HepG2 (cell line): ENCODE measurements around the gene RRP8. TPM values are rescaled to one million over a fixed set of nuclear protein-coding genes. Genes with fewer than 3 reads are reported as not detected.

Experiments used
- ATAC-seq: fragments of 200-7000 bp; cut with Tn5 transposase; 3 replicates; pipeline ENCODE4 v1.9.1; 2020; ENCODE audit warnings: mild to moderate bottlenecking, moderate library complexity
- BruUV-seq: library from RNA; stranded (reverse); fragments of 400-500 nt; replicated peaks from 2 replicates; lab custom pipeline; 2021; lab: Mats Ljungman, UMichigan
- CTCF ChIA-PET: fragments of 300-600 bp; formaldehyde crosslinking; extraction: SDS; loops from one replicate; lab custom pipeline; 2021; ENCODE audit warnings: low total read pairs, inconsistent platforms, low intra/inter-chr PET ratio; lab: Yijun Ruan, JAX
- POLR2A ChIA-PET: fragments of 350-600 bp; sonication (Branson Sonifier 250); formaldehyde crosslinking; loops from one replicate; lab custom pipeline; 2020; ENCODE audit warnings: antibody characterized with exemption, inconsistent platforms; lab: Yijun Ruan, JAX
- DNase-seq: peaks from one replicate; pipeline ENCODE4 v3.0.0-alpha.2; 2015; ENCODE audit warnings: low spot score
- FAIRE-seq: peaks from 3 replicates; lab custom pipeline; 2011; peaks lifted over from hg19 to GRCh38; lab: Jason Lieb, UNC
- H2AFZ ChIP-seq: one replicate; pipeline ENCODE4 v1.6.1; 2011; ENCODE audit warnings: low read length, inconsistent platforms
- H3K27ac ChIP-seq: fragments of 300-600 bp; 3 replicates; pipeline ENCODE4 v1.8.0; 2011; ENCODE audit warnings: mixed run types, mild to moderate bottlenecking, mixed read lengths, low read length, inconsistent platforms; ENCODE audit not compliant: insufficient read depth; ENCODE audit errors: extremely low read length
- H3K27me3 ChIP-seq, 2 experiments: fragments of 200-600 bp in 1 of 2; 2 replicates in 1 of 2; 3 replicates in 1 of 2; pipeline versions ENCODE4 v1.6.0 to v1.8.0; 2011; ENCODE audit warnings: low read length in 2 of 2, mild to moderate bottlenecking in 2 of 2, moderate library complexity in 2 of 2, inconsistent platforms in 1 of 2; ENCODE audit not compliant: insufficient read depth in 2 of 2, control insufficient read depth in 1 of 2
- H3K36me3 ChIP-seq, 2 experiments: fragments of 200-600 bp in 1 of 2; replicated peaks in 1 of 2; 2 replicates in 1 of 2; 3 replicates in 1 of 2; pipeline versions ENCODE4 v1.5.1 to v1.8.0; 2011; ENCODE audit warnings: low read length in 2 of 2, inconsistent platforms in 1 of 2; ENCODE audit not compliant: insufficient read depth in 2 of 2, control insufficient read depth in 1 of 2
- H3K4me1 ChIP-seq: 2 replicates; pipeline ENCODE4 v1.5.1; 2012; ENCODE audit warnings: low read length, inconsistent platforms; ENCODE audit not compliant: insufficient read depth
- H3K4me2 ChIP-seq: 2 replicates; pipeline ENCODE4 v1.6.0; 2011; ENCODE audit warnings: low read depth, low read length, inconsistent platforms
- H3K4me3 ChIP-seq, 3 experiments: fragments of 200-600 bp in 1 of 3; sonication (generic), shearing (Covaris generic) in 1 of 3; replicated peaks in 1 of 3; 2 replicates each; pipeline ENCODE4 v1.5.1; 2011 to 2016; ENCODE audit warnings: low read length in 3 of 3, inconsistent platforms in 2 of 3, low read depth in 2 of 3, mild to moderate bottlenecking in 2 of 3, control low read depth in 1 of 3, mixed read lengths in 1 of 3; ENCODE audit not compliant: insufficient read depth in 1 of 3
- H3K79me2 ChIP-seq: one replicate; pipeline ENCODE4 v1.6.1; 2011; ENCODE audit warnings: low read length, inconsistent platforms; ENCODE audit not compliant: insufficient read depth
- H3K9ac ChIP-seq: 2 replicates; pipeline ENCODE4 v1.6.0; 2011; ENCODE audit warnings: mild to moderate bottlenecking, low read depth, low read length, inconsistent platforms; ENCODE audit not compliant: insufficient read depth
- H3K9me3 ChIP-seq: 2 replicates; pipeline ENCODE4 v1.5.1; 2012; ENCODE audit warnings: mild to moderate bottlenecking, low read length
- H4K20me1 ChIP-seq: 2 replicates; pipeline ENCODE4 v1.6.0; 2011; ENCODE audit warnings: inconsistent platforms, mild to moderate bottlenecking, low read length, moderate library complexity; ENCODE audit not compliant: insufficient read depth
- EP300 ChIP-seq, 3 experiments: sonication (generic) in 1 of 3; formaldehyde crosslinking in 1 of 3; IDR thresholded peaks; 2 replicates each; pipeline versions ENCODE4 v1.5.1 to v1.6.1; 2011 to 2020; ENCODE audit warnings: low read depth in 2 of 3, low read length in 2 of 3, borderline replicate concordance in 1 of 3, improper control_type of control experiment in 1 of 3, mild to moderate bottlenecking in 1 of 3, missing genetic modification reagents in 1 of 3, moderate library complexity in 1 of 3
- ESRRA ChIP-seq: sonication (generic); formaldehyde crosslinking; IDR thresholded peaks from 2 replicates; pipeline ENCODE4 v1.5.1; 2020; ENCODE audit warnings: mild to moderate bottlenecking, low read depth, missing genetic modification reagents
- XRCC5 ChIP-seq: fragments of 200-400 bp; formaldehyde crosslinking; optimal IDR thresholded peaks from 2 replicates; pipeline ENCODE3; 2017; ENCODE audit warnings: mild to moderate bottlenecking, low read length
- ZNF431 ChIP-seq: sonication (generic); formaldehyde crosslinking; IDR thresholded peaks from 2 replicates; pipeline ENCODE4 v1.9.0; 2022; ENCODE audit warnings: missing genetic modification reagents, low read depth, mild to moderate bottlenecking, borderline replicate concordance
- ZNF496 ChIP-seq: sonication (generic); formaldehyde crosslinking; IDR thresholded peaks from 2 replicates; pipeline ENCODE4 v1.8.1; 2023; ENCODE audit warnings: mild to moderate bottlenecking, moderate library complexity, missing genetic modification reagents; ENCODE audit not compliant: insufficient replicate concordance
- ZNF713 ChIP-seq: sonication (generic); formaldehyde crosslinking; IDR thresholded peaks from 2 replicates; pipeline ENCODE4 v1.4.0; 2020; ENCODE audit warnings: mild to moderate bottlenecking, missing genetic modification reagents
- ZSCAN21 ChIP-seq: sonication (generic); formaldehyde crosslinking; IDR thresholded peaks from 2 replicates; pipeline ENCODE4 v1.8.0; 2022; ENCODE audit warnings: mild to moderate bottlenecking, missing genetic modification reagents, moderate library complexity, borderline replicate concordance
- WGBS: methylation state at CpG from one replicate; pipeline ENCODE4 v1.1.6; 2017; ENCODE audit warnings: low lambda C conversion rate; 5-methylcytosine and 5-hydroxymethylcytosine counted together
- in situ Hi-C: cut with HindIII; loops from 2 replicates; pipeline ENCODE4 v1.10.0; 2017; ENCODE audit warnings: low pct_unique_long_range_greater_than_20kb; ENCODE audit not compliant: extremely low pct_ligation_motif_present
- intact Hi-C: fragments of 100-400 bp; cut with micrococcal nuclease; formaldehyde crosslinking; loops from one replicate; pipeline ENCODE4 v1.10.0; 2022; ENCODE audit not compliant: unreplicated experiment
- polyA plus RNA-seq, 8 experiments: library from polyadenylated mRNA; depleted of rRNA in 3 of 8; stranded (reverse) in 7 of 8; unstranded in 1 of 8; fragments of >200 nt; fragmentation: Illumina TruSeq in 4 of 8; extraction: Trizol in 4 of 8; gene quantifications; 2 replicates each; pipeline versions ENCODE4 v1.2.1 to v1.2.3, GENCODE V29; 2011 to 2016; ENCODE audit warnings: low read depth in 4 of 8, missing spikeins in 1 of 8, mixed read lengths in 1 of 8; ENCODE audit not compliant: insufficient read depth in 1 of 8
- total RNA-seq, 5 experiments: library from RNA; depleted of rRNA; stranded (reverse); fragments of >200 nt; fragmentation: Illumina TruSeq; extraction: Trizol; gene quantifications; 2 replicates each; pipeline ENCODE4 v1.2.3, GENCODE V29; 2016; ENCODE audit warnings: low read depth in 1 of 5

Gene RRP8
- total and polyA plus RNA-seq, 2 of the 13 experiments (the other 11 are each of a cell fraction or from before 2014, with no cell fraction given), result 7.2 to 21.6 TPM

GRCh38 chr11:6594142-6594768 lies 9.2 kb downstream of the RRP8 start (continued):
- no peak for TF ChIP-seq ZNF431 (CRISPR knock-in tag)
- TF ChIP-seq ZNF713, result no peak
- TF ChIP-seq ZNF496, result no peak
- no peak for TF ChIP-seq EP300 (IDR thresholded peaks at IDR 0.05; ENCODE audit: low read depth in 2 of 2, low read length in 2 of 2)
- TF ChIP-seq EP300 (CRISPR knock-in tag; IDR thresholded peaks at IDR 0.05; ENCODE audit: borderline replicate concordance), result no peak

DNA sequence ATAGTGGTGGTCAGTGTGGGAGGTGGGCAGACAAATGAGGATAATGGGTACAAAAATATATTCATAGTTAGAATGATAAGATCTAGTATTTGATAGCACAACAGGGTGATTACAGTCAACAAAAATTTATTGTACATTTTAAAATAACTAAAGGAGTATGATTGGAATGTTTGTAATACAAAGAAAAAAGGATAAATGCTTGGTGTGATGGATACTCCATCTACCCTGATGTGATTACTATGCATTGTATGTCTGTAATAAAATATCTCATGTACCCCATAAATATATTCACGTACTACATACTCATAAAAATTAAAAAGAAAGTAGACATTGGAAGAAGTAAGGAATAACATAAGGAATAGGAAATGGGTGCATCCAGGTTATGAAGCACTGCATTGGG lies 15.4 kb downstream of the RRP8 start:
- ChIA-PET POLR2A (no interaction called here), CTCF (no interaction called here)
- H3K9me3 ChIP-seq, result peaks cover 17% of the 10 kb centered on the region
- no peak overlapping the region for H3K4me2 ChIP-seq
- no peak overlapping the region for H2AFZ ChIP-seq
- ATAC-seq (no peak), FAIRE-seq (no peak), DNase-seq (no peak)
- intact Hi-C loops (no loop called here), in situ Hi-C loops (no loop called here)
- H3K4me3 ChIP-seq, result no peak overlapping the region
- no peak overlapping the region for H3K27ac ChIP-seq
- no peaks in the 10 kb centered on the region for H3K27me3 ChIP-seq
- H3K79me2 ChIP-seq, result no peaks in the 10 kb centered on the region
- H4K20me1 ChIP-seq, result no peaks in the 10 kb centered on the region
- 98% methylated on average over 1 of the region's 1 CpG for WGBS
- no TSS peak for BruUV-seq
- H3K4me1 ChIP-seq, result no peaks in the 10 kb centered on the region
- TF ChIP-seq XRCC5 (no peak), ESRRA (CRISPR knock-in tag) (no peak), ZSCAN21 (CRISPR knock-in tag) (no peak)
- no peak overlapping the region for H3K9ac ChIP-seq
- peaks cover 2 to 5% of the 10 kb centered on the region in 2 experiments; a peak in 2 of 5 replicates for H3K36me3 ChIP-seq
